OCI-LY1 (cell line): ENCODE measurements around the gene LINGO3.

ENCODE experiments used
- H2AFZ ChIP-seq: fragments of 200-600 bp; sonication (generic), shearing (Covaris generic); 2 replicates; pipeline ENCODE4 v1.6.0; 2014; ENCODE audit warnings: antibody characterized with exemption, mild to moderate bottlenecking, low read length
- H3F3A ChIP-seq: fragments of 200-600 bp; sonication (generic), shearing (Covaris generic); 2 replicates; pipeline ENCODE4 v1.6.0; 2014; ENCODE audit warnings: mild to moderate bottlenecking, antibody characterized with exemption, low read length, moderate library complexity; ENCODE audit not compliant: insufficient read depth
- H3K27ac ChIP-seq: fragments of 200-600 bp; sonication (generic); 2 replicates; pipeline ENCODE4 v1.5.1; 2014; ENCODE audit warnings: low read length, mixed run types, mild to moderate bottlenecking, low read depth; ENCODE audit not compliant: poor library complexity, severe bottlenecking
- H3K27me3 ChIP-seq: fragments of 200-600 bp; sonication (generic); 2 replicates; pipeline ENCODE4 v1.6.0; 2014; ENCODE audit warnings: antibody characterized with exemption, mild to moderate bottlenecking, low read length, moderate library complexity; ENCODE audit not compliant: insufficient read depth
- H3K36me3 ChIP-seq: fragments of 200-600 bp; sonication (generic); 2 replicates; pipeline ENCODE4 v1.6.1; 2014; ENCODE audit warnings: mild to moderate bottlenecking, antibody characterized with exemption, low read length, moderate library complexity, mixed read lengths; ENCODE audit not compliant: insufficient read depth
- H3K4me1 ChIP-seq: fragments of 200-600 bp; sonication (generic); 2 replicates; pipeline ENCODE4 v1.5.1; 2014; ENCODE audit warnings: mild to moderate bottlenecking, low read length, moderate library complexity; ENCODE audit not compliant: insufficient read depth, severe bottlenecking
- H3K4me2 ChIP-seq: fragments of 200-600 bp; sonication (generic), shearing (Covaris generic); 2 replicates; pipeline ENCODE4 v1.6.1; 2014; ENCODE audit warnings: low read length
- H3K4me3 ChIP-seq: fragments of 200-600 bp; sonication (generic); 2 replicates; pipeline ENCODE4 v1.5.1; 2014; ENCODE audit warnings: low read length, low read depth, mild to moderate bottlenecking, mixed read lengths; ENCODE audit not compliant: poor library complexity, severe bottlenecking
- H3K79me2 ChIP-seq: fragments of 200-600 bp; shearing (Covaris generic); 2 replicates; pipeline ENCODE4 v1.6.1; 2016; ENCODE audit warnings: mixed run types, low read length, mixed read lengths; ENCODE audit not compliant: insufficient read depth
- H3K9ac ChIP-seq: fragments of 200-600 bp; sonication (generic), shearing (Covaris generic); 2 replicates; pipeline ENCODE4 v1.6.1; 2014; ENCODE audit warnings: mild to moderate bottlenecking, low read length, mixed read lengths
- H3K9me2 ChIP-seq: fragments of 200-600 bp; sonication (generic), shearing (Covaris generic); 2 replicates; pipeline ENCODE4 v1.6.1; 2014; ENCODE audit warnings: low read depth, mild to moderate bottlenecking, low read length, mixed read lengths
- H3K9me3 ChIP-seq: fragments of 200-600 bp; shearing (Covaris generic); 2 replicates; pipeline ENCODE4 v1.6.1; 2014; ENCODE audit warnings: low read length, mixed read lengths
- H4K20me1 ChIP-seq: fragments of 200-600 bp; sonication (generic), shearing (Covaris generic); 2 replicates; pipeline ENCODE4 v1.6.0; 2016; ENCODE audit warnings: mild to moderate bottlenecking, low read length; ENCODE audit not compliant: insufficient read depth
- EZH2 ChIP-seq: fragments of 200-600 bp; sonication (generic), shearing (Covaris generic); IDR thresholded peaks from 2 replicates; pipeline ENCODE4 v1.8.0; 2017; ENCODE audit warnings: borderline replicate concordance, mixed run types, mild to moderate bottlenecking, antibody characterized with exemption, low read length, moderate library complexity, mixed read lengths
- TF ChIP-seq, protein P1 (sequence below): fragments of 200-600 bp; sonication (generic), shearing (Covaris generic); IDR thresholded peaks from 2 replicates; pipeline ENCODE4 v1.5.1; 2017; ENCODE audit warnings: mild to moderate bottlenecking, antibody characterized with exemption, low read length, moderate library complexity, mixed read lengths

LINGO3 gene

DNA sequence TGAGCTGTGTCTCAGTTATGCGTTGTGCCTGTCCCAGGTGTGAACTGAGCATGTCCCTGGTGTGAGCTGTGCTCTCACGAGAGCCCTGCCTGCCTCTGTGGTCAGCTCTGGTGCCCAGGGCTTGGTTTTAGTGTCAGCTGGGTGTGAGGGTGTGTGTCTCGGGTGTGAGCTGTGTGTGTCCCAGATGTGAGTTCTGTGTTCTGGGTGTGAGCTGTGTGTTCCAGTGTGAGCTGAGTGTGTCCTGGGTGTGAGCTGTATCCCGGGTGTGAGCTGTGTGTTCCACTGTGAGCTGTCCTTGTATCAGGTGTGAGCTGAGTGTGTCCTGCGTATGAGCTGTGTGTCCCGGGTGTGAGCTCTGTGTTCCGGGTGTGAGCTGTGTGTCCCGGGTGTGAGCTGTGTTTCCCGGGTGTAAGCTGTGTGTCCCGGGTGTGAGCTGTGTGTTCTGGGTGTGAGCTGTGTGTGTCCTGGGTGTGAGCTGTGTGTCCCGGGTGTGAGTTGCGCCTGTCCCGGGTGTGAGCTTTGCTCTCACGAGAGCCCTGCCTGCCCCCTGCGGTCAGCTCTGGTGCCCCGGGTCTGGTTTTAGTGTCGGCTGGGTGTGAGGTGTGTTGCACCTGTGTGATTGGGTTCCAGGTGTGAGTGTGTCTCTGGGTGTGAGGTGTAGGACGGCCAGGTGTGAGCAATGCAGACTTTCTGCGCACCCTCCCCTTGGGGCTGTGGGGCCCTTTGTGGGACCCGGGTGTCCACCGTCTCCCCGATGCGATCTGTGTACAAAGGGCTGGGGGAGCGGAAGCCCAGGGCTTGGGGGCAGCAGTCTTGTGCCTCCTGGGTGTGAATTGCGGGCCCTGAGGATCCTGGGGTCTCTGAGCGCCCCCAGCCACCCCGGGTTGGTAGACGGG lies 18.9 kb downstream of the LINGO3 start:
- Histone ChIP-seq H3K4me3 (peak overlapping the region; percentile 55), H3K79me2 (no peaks in the 10 kb centered on the region), H3K9ac (no peak overlapping the region; the same call in 1 of the 2 replicates), H3F3A (no peaks in the 10 kb centered on the region), H3K27me3 (peaks cover 12% of the 10 kb centered on the region), H3K36me3 (no peaks in the 10 kb centered on the region), H3K4me2 (peak overlapping the region; percentile 63), H3K4me1 (peaks cover 23% of the 10 kb centered on the region), H3K9me2 (no peaks in the 10 kb centered on the region), H3K9me3 (no peaks in the 10 kb centered on the region), H4K20me1 (no peaks in the 10 kb centered on the region), H2AFZ (no peak overlapping the region), H3K27ac (peak overlapping the region; percentile 48)
- TF ChIP-seq, protein P1, sequence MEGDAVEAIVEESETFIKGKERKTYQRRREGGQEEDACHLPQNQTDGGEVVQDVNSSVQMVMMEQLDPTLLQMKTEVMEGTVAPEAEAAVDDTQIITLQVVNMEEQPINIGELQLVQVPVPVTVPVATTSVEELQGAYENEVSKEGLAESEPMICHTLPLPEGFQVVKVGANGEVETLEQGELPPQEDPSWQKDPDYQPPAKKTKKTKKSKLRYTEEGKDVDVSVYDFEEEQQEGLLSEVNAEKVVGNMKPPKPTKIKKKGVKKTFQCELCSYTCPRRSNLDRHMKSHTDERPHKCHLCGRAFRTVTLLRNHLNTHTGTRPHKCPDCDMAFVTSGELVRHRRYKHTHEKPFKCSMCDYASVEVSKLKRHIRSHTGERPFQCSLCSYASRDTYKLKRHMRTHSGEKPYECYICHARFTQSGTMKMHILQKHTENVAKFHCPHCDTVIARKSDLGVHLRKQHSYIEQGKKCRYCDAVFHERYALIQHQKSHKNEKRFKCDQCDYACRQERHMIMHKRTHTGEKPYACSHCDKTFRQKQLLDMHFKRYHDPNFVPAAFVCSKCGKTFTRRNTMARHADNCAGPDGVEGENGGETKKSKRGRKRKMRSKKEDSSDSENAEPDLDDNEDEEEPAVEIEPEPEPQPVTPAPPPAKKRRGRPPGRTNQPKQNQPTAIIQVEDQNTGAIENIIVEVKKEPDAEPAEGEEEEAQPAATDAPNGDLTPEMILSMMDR = no peak
- TF ChIP-seq EZH2 = no peak

DNA sequence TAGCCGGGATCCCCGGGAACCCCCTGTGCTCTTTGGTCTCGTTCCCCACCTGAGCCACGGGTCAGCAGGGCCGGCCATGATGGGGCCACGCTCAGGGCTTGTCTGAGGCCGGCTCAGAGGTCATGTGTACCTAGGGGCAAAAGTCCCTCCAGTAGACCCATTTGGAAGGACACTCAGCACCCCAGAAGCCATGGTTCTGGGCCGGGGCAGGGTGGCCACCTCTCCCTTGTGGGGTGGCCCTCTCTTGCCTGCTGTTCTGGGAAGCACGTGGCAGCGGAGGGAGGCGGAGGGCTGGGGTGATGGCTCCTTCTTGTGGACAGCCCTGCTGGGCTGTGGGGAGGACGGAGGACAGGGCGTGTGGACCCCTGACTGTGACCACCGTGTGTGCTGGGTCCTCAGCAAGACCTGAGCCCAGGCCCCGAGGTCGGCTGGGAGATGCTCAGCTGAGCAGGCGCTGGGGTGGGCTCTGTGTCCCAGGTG lies 19.6 kb downstream of the LINGO3 start:
- H3K9ac ChIP-seq = no peak overlapping the region
- H3K9me3 ChIP-seq = no peaks in the 10 kb centered on the region
- TF ChIP-seq, protein P1 = no peak
- no peak for TF ChIP-seq EZH2
- H3K27me3 ChIP-seq = peaks cover 12% of the 10 kb centered on the region
- no peak overlapping the region for H2AFZ ChIP-seq
- no peak overlapping the region for H3K4me3 ChIP-seq
- H3K36me3 ChIP-seq = no peaks in the 10 kb centered on the region
- H3K79me2 ChIP-seq = no peaks in the 10 kb centered on the region
- H3F3A ChIP-seq = no peaks in the 10 kb centered on the region
- H3K27ac ChIP-seq = no peak overlapping the region
- H4K20me1 ChIP-seq = no peaks in the 10 kb centered on the region
- H3K4me1 ChIP-seq = peaks cover 21% of the 10 kb centered on the region
- H3K4me2 ChIP-seq = no peak overlapping the region
- no peaks in the 10 kb centered on the region for H3K9me2 ChIP-seq

DNA sequence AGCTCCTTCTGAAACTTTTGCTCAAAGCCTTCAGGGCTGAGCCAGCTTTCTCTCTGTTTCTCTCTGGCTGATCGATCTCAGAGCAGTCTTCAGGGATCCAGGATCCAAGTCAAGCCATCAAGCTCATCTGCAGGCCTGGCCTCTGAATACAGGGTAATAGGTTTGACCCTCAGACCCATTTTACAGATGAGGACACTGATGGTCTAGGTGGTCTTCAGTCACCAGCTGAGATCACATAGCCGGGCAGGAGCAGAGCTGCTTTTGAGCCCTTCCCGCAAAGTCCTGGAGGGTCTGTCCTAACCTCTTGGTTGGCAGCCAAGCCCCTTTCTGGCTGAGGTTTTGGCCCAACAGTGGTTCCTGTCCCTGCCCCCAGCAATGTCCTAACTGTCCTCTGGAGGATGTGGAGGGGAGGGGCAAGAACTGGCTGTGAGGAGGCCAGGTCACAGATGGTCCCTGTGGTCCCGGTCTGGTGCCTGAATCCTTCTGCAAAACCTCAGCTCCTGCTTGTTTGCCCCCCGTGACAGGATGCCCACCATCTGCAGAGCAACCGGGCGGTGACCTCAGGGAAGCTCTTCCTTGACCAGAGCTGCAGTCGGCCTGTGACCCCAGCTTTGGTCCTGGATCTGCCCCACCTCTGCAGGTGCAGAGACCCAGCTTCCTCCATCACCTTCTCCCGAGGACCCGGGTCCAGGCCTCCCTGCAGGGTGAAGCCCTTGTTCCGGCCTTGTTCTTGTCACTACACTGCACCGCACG lies 20.2 kb downstream of the LINGO3 start:
- no peak overlapping the region for H2AFZ ChIP-seq
- no peaks in the 10 kb centered on the region for H3K9me3 ChIP-seq
- no peak overlapping the region for H3K9ac ChIP-seq
- no peaks in the 10 kb centered on the region for H3K79me2 ChIP-seq
- no peaks in the 10 kb centered on the region for H3K36me3 ChIP-seq
- H3K4me1 ChIP-seq = peaks cover 21% of the 10 kb centered on the region
- no peaks in the 10 kb centered on the region for H3F3A ChIP-seq
- TF ChIP-seq, protein P1 = no peak
- TF ChIP-seq EZH2 = no peak
- no peaks in the 10 kb centered on the region for H3K9me2 ChIP-seq
- no peak overlapping the region for H3K4me3 ChIP-seq
- H4K20me1 ChIP-seq = no peaks in the 10 kb centered on the region
- no peak overlapping the region for H3K27ac ChIP-seq
- peaks cover 13% of the 10 kb centered on the region for H3K27me3 ChIP-seq
- no peak overlapping the region for H3K4me2 ChIP-seq
